ENCODE data around the gene GPR25.

Gene GPR25

GRCh38 chr1:200921571-200922110 lies 48.9 kb downstream of the GPR25 start:
- no peaks in the 10 kb centered on the region for H3K27me3 ChIP-seq (ENCODE audit: insufficient read depth, poor library complexity, severe bottlenecking)
- H3K27ac ChIP-seq (replicated peaks): no peak overlapping the region
- no peak for DNase-seq (ENCODE audit: low read depth in 1 of 2, low spot score in 1 of 2)
- H3K4me3 ChIP-seq (replicated peaks; ENCODE audit: insufficient read depth, low read length): no peak overlapping the region
- TF ChIP-seq, protein P1, sequence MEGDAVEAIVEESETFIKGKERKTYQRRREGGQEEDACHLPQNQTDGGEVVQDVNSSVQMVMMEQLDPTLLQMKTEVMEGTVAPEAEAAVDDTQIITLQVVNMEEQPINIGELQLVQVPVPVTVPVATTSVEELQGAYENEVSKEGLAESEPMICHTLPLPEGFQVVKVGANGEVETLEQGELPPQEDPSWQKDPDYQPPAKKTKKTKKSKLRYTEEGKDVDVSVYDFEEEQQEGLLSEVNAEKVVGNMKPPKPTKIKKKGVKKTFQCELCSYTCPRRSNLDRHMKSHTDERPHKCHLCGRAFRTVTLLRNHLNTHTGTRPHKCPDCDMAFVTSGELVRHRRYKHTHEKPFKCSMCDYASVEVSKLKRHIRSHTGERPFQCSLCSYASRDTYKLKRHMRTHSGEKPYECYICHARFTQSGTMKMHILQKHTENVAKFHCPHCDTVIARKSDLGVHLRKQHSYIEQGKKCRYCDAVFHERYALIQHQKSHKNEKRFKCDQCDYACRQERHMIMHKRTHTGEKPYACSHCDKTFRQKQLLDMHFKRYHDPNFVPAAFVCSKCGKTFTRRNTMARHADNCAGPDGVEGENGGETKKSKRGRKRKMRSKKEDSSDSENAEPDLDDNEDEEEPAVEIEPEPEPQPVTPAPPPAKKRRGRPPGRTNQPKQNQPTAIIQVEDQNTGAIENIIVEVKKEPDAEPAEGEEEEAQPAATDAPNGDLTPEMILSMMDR (IDR thresholded peaks at IDR 0.05; ENCODE audit: insufficient read depth, low read length): no peak
- TF ChIP-seq POLR2AphosphoS5 (IDR thresholded peaks at IDR 0.05; ENCODE audit: low read depth) (no peak), SPI1 (IDR thresholded peaks at IDR 0.05; ENCODE audit: borderline replicate concordance, low read depth) (no peak), GABPA (IDR thresholded peaks at IDR 0.05; ENCODE audit: low read depth) (no peak)
- TF ChIP-seq, protein P2, sequence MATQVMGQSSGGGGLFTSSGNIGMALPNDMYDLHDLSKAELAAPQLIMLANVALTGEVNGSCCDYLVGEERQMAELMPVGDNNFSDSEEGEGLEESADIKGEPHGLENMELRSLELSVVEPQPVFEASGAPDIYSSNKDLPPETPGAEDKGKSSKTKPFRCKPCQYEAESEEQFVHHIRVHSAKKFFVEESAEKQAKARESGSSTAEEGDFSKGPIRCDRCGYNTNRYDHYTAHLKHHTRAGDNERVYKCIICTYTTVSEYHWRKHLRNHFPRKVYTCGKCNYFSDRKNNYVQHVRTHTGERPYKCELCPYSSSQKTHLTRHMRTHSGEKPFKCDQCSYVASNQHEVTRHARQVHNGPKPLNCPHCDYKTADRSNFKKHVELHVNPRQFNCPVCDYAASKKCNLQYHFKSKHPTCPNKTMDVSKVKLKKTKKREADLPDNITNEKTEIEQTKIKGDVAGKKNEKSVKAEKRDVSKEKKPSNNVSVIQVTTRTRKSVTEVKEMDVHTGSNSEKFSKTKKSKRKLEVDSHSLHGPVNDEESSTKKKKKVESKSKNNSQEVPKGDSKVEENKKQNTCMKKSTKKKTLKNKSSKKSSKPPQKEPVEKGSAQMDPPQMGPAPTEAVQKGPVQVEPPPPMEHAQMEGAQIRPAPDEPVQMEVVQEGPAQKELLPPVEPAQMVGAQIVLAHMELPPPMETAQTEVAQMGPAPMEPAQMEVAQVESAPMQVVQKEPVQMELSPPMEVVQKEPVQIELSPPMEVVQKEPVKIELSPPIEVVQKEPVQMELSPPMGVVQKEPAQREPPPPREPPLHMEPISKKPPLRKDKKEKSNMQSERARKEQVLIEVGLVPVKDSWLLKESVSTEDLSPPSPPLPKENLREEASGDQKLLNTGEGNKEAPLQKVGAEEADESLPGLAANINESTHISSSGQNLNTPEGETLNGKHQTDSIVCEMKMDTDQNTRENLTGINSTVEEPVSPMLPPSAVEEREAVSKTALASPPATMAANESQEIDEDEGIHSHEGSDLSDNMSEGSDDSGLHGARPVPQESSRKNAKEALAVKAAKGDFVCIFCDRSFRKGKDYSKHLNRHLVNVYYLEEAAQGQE (IDR thresholded peaks at IDR 0.05; ENCODE audit: insufficient replicate concordance, low read depth): no peak

DNA sequence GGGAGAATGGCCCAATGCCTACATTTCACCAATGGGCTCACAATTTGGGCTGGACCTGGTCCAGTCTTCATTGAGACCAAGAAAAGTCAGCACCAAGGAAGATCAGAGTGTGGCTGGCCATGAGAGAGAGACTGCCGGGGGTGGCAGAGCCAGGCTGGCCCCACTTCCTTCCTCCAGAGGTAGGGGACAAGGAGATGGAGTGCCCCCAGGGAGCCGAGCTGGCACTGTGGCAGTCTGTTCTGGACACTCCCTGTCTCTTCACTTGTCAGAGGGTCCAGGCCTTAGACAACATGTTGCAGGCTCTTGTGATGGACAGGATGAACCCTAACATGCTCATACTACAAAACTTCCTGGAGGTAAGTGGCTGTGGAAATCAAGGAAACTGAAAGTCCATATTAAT lies 49.6 kb downstream of the GPR25 start:
- no peak overlapping the region for H3K27ac ChIP-seq (replicated peaks)
- no peak for DNase-seq (ENCODE audit: low read depth in 1 of 2, low spot score in 1 of 2)
- TF ChIP-seq, protein P2 (IDR thresholded peaks at IDR 0.05; ENCODE audit: insufficient replicate concordance, low read depth): no peak
- TF ChIP-seq SPI1 (IDR thresholded peaks at IDR 0.05; ENCODE audit: borderline replicate concordance, low read depth) (no peak), GABPA (IDR thresholded peaks at IDR 0.05; ENCODE audit: low read depth) (no peak), POLR2AphosphoS5 (IDR thresholded peaks at IDR 0.05; ENCODE audit: low read depth) (no peak)
- TF ChIP-seq, protein P1 (IDR thresholded peaks at IDR 0.05; ENCODE audit: insufficient read depth, low read length): no peak

DNA sequence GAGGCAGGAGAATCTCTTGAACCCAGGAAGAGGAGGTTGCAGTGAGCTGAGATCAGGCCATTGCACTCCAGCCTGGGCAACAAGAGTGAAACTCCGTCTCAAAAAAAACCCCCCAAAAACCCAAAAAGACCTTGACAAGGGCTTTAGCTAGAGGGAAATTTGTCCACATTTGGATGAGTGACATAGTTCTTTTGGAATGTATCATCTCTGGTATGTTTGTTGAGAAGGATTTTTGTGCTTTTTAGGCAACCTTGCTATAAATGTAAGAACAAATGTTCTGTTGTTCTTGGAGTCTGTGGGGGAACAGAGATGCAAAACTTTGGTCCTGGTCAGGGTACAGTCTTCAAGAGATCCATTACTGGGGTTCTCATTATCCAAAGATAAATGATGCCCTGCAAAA lies 50.8 kb downstream of the GPR25 start:
- TF ChIP-seq SPI1 (IDR thresholded peaks at IDR 0.05; ENCODE audit: borderline replicate concordance, low read depth) (no peak), POLR2AphosphoS5 (IDR thresholded peaks at IDR 0.05; ENCODE audit: low read depth) (no peak), GABPA (IDR thresholded peaks at IDR 0.05; ENCODE audit: low read depth) (no peak)
- TF ChIP-seq, protein P2 (IDR thresholded peaks at IDR 0.05; ENCODE audit: insufficient replicate concordance, low read depth): no peak
- TF ChIP-seq, protein P1 (IDR thresholded peaks at IDR 0.05; ENCODE audit: insufficient read depth, low read length): no peak

More for the DNA sequence above, 49.6 kb downstream of the GPR25 start:
- Histone ChIP-seq H3K27me3 (ENCODE audit: insufficient read depth, poor library complexity, severe bottlenecking) (no peaks in the 10 kb centered on the region), H3K4me3 (replicated peaks; ENCODE audit: insufficient read depth, low read length) (no peak overlapping the region)

More for the DNA sequence above, 50.8 kb downstream of the GPR25 start:
- no peak for DNase-seq (ENCODE audit: low read depth in 1 of 2, low spot score in 1 of 2)
- Histone ChIP-seq H3K27me3 (ENCODE audit: insufficient read depth, poor library complexity, severe bottlenecking) (no peaks in the 10 kb centered on the region), H3K4me3 (replicated peaks; ENCODE audit: insufficient read depth, low read length) (no peak overlapping the region), H3K27ac (replicated peaks) (no peak overlapping the region)

Measured in HL-60 (cell line).